Coronary artery (tissue), 2 donors: ENCODE measurements around the gene SLC12A7.
"Not testable (repeated sequence)": the region's sequence is repeated elsewhere in the genome, so short reads cannot be mapped to it uniquely, and the experiment has no call there.

Experiments
- DNase-seq: peaks from one replicate; pipeline ENCODE4 v3.0.0-alpha.2; 2017; ENCODE audit warnings: low spot score
- H3K27ac ChIP-seq, 2 donors: fragments of 200-600 bp; sonication (generic); one replicate each; pipeline ENCODE4 v1.5.1; 2016 to 2019
- H3K4me3 ChIP-seq: fragments of 200-600 bp; sonication (generic); 2 replicates; pipeline ENCODE4 v1.5.1; 2016; ENCODE audit warnings: mild to moderate bottlenecking, moderate library complexity
- CTCF ChIP-seq: fragments of 200-600 bp; sonication (generic); IDR thresholded peaks from one replicate; pipeline ENCODE4 v1.5.1; 2019; ENCODE audit warnings: antibody characterized with exemption

SLC12A7 gene

GRCh38 chr5:1064383-1065142 is 47.3 kb downstream of the SLC12A7 start:
- no peak for TF ChIP-seq CTCF
- no peak overlapping the region for H3K4me3 ChIP-seq
- H3K27ac ChIP-seq = no peak overlapping the region
- DNase-seq = no peak

- Histone ChIP-seq H3K4me3 (no peak overlapping the region), H3K27ac (no peak overlapping the region)
- no peak for TF ChIP-seq CTCF
- DNase-seq = no peak
Observed at GRCh38 chr5:1063661-1064382, 48.0 kb downstream of the SLC12A7 start.

- no peak for DNase-seq
- Histone ChIP-seq H3K27ac (no peak overlapping the region), H3K4me3 (no peak overlapping the region)
- TF ChIP-seq CTCF = no peak
Observed at GRCh38 chr5:1062761-1063568, 48.9 kb downstream of the SLC12A7 start.

GRCh38 chr5:1061916-1062315 is 49.9 kb downstream of the SLC12A7 start:
- DNase-seq = no peak
- no peak overlapping the region for H3K27ac ChIP-seq
- H3K4me3 ChIP-seq = no peak overlapping the region
- TF ChIP-seq CTCF = no peak

GRCh38 chr5:1061292-1061691 is 50.6 kb downstream of the SLC12A7 start:
- not testable (repeated sequence) for H3K4me3 ChIP-seq, DNase-seq, H3K27ac ChIP-seq

- Histone ChIP-seq H3K4me3 (no peak overlapping the region), H3K27ac (no peak overlapping the region)
- TF ChIP-seq CTCF = no peak
- DNase-seq = no peak
Observed at GRCh38 chr5:1060535-1060981, 51.3 kb downstream of the SLC12A7 start.

- no peak for TF ChIP-seq CTCF
Observed at GRCh38 chr5:1059884-1060263, 52.0 kb downstream of the SLC12A7 start.

More at GRCh38 chr5:1059884-1060263, 52.0 kb downstream of the SLC12A7 start:
- no peak overlapping the region for H3K4me3 ChIP-seq
- no peak overlapping the region for H3K27ac ChIP-seq
- no peak for DNase-seq
